Activated CD8-positive, alpha-beta memory T cell treated with anti-CD3 and anti-CD28 coated beads for 1 hour (primary cell): ENCODE results near the gene ADRA2C.

Experiments
- DNase-seq, 2 donors: peaks; one replicate each; pipeline ENCODE4 v3.0.0-alpha.2; 2020; ENCODE audit warnings: low read depth in 1 of 2; ENCODE audit errors: extremely low read depth in 1 of 2

Gene ADRA2C

DNA sequence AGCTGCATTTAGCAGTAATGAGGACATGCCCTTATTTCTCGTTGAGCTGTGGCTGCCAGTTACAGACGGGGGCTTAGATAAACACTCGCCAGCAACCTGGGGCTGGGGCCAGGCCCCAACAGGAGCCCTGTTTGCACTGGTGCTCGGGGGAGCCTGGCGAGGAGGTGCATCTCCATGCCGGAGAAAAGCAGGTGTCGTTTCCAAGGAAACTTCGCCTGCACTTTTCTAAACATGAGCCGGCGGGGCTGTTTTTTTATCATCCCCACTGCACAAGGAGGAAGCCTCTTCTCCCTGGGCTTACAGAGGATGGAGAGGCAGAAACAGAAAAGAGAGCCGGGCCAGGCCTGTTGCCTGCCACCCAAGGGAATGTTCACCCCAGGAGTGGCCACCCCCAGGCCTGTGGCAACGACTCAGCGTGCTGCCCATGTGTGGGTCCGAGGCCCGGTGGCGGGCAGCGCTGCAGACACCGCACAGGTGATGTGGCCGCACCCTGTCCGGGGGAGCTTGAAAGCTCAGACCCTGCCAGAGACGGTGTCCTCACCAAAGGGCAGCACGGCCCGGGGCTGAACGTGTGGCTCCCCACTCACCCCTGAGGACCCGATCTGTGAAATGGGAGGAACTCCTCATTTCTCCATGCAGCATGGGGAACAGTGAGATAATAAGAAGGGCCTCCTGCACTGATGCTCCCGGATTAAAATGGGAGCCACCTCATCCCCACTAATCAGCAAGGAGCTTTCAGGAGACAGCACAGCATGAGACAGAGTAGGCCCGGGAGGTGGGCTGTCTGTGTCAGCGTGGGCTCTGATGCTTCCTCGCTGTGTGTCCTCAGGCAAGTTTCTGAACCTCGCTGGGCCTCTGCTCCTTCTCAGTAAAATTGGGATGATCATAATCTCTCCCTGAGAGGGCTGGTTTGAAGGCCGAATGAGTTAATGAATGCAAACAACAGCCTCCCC lies 33.8 kb upstream of the ADRA2C start:
- no peak for DNase-seq

DNA sequence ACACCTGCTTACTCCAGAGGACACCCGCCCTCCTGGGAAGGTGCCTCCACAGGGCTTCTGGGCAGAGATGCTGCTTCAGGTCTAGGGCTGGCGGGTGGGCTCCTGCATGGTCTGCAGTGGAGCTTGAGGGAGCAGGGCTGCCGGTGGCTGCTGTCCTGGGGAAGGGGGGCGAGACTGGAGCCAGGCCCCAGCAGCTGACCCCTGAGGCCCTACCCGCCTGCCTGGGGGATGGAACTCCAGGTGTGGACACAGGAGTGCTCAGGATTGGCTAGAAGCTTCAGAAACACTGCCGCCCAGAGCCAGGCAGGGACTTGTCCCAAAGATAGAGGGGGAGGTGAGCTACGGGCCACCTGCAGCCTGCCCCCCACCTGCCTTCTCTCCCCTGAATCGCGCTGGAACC lies 33.0 kb upstream of the ADRA2C start:
- no peak for DNase-seq

DNA sequence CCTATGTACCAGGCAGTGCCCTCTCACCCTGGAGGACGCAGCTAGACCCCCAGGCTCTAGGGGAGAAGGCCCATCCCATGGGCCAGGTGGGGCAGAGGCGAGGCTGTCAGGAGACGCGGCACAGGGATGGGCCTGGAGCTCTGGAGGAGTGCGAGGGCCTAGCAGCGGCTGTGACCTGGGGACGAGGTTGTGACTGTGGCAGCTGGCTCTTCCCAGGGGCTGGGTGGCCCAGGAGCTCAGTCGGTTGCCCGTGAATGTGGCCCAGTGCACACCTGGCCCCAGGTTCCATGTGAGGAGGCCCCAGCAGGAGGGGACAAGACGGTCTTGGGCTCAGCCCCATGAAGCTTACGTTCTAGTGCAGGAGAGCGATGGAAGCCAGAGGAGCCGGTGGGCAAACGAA lies 31.0 kb upstream of the ADRA2C start:
- DNase-seq = no peak

DNA sequence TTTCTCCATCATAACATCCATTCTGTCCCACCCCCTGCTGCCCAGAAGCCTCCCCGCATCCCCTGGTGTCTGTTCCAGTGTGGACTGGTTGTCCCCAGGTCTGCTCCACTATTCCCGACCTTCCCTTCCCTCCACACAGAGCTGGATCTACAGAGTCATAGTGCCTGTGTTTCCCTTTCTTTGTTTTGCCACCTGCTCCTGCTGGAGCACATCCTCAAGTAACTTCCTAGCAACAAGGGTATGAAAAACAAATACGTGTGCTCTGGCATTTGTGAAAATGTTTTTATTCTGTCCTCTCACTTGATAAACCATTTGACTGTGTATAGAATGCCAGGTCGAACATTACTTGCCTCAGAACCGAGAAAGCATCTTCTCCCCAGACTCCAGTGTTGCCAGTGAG lies 29.9 kb upstream of the ADRA2C start:
- no peak for DNase-seq

DNA sequence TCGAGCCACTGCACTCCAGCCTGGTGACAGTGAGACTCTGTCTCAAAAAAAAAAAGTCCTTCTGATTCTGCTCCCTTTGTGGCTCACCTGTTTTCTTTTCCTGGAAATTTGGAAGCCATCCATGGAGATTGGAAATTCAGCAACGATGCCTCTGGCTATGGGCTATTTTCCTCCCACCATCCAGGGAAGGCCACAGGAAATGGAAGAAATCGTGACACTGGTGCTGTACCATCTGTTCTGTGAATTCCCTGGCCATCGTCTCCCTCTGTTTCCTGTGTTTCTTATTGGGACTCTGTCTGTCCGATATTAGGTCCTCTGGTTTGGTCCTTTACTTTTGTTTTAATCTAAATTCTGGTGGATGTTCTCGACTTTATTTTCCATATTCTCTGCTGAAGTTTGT lies 29.4 kb upstream of the ADRA2C start:
- no peak for DNase-seq

DNA sequence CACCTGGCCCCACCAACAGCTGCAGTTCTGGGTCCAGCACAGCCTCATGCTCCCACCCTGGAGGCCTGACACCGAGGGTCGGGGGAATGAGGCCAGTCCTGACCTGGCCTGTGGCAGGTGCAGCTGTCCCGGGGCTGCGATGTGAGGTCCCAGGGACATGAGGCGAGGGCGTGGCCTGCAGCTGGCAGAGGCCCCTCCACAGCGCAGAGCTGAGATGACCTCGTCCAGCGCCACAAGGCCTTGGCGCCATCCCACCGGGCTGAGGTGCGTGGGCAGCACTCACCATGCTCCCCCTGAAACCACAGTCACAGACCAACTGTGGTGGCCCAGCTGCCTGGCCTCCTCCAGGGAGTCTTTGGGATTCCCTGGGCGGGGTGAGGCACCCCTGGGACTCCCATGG lies 26.6 kb upstream of the ADRA2C start:
- no peak for DNase-seq

DNA sequence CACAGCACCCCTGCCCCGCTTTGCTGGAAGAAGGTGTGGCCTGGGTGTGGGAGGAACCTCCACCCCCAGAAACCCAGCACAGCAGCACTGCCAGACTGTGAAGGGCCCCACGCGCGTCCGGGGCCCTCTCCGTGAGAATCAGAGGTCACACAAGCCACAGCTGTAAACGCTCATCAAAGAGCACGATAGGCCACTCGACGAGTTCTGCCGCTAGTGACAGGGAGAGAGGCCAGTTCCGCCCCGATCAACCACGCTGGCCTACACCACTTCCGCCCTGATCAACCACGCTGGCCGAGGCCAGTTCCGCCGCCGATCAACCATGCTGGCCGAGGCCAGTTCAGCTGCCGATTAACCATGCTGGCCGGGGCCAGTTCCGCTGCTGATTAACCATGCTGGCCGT lies 25.9 kb upstream of the ADRA2C start:
- no peak for DNase-seq

DNA sequence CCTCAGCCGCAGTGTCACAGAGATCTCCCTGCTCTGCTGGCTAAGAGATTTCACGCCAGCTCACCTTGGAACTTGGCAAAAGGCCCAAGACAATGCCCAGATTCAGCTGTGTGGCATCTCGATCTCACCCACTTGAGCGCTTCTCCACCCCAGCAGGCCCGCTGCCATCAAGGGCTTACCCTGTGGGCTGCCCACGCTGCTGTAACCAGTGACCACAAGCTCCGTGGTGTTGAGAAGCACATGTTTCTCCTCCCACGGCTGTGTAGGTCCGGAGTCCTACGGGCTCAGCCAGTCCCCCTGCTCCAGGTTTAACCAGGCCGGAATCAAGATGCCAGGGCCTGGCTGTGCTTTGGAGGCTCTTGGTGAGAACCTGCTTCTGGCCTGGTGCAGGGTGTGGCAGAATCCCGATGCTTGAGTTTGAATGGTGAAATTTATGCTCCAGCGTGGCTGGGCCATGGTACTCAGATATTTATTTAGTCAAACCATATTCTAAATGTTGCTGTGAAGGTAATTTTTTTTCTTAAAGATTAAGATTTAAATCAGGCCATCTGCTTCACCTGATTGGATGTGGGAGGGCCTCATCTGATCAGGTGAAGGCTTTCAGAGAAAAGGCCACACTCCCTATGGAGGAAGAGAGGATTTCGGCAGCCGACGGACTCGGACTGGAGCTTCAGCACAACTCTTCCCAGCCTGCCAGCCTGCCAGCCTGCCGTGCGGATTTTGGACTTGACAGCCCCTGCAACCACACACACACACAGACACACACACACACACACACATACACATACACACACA lies 24.8 kb upstream of the ADRA2C start:
- DNase-seq = no peak

DNA sequence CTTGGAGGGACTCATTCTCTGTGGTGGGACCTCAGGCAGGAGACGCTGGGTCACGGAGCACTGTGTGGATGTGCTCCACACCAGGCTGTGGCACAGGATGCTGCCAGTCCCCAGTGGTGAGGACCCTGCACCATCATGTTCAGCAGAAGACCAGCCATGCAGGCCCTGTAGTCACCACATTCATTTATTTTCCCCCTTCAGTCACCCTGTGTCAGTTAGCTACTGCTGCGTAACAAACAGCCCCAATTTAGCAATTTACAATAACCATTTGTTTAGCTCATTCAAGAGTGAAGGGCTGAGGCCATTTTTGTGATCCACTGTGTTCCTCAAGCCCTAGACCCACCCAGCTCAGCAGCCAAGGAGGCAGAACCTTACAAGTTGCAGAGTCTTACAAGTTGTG lies 23.6 kb upstream of the ADRA2C start:
- no peak for DNase-seq

DNA sequence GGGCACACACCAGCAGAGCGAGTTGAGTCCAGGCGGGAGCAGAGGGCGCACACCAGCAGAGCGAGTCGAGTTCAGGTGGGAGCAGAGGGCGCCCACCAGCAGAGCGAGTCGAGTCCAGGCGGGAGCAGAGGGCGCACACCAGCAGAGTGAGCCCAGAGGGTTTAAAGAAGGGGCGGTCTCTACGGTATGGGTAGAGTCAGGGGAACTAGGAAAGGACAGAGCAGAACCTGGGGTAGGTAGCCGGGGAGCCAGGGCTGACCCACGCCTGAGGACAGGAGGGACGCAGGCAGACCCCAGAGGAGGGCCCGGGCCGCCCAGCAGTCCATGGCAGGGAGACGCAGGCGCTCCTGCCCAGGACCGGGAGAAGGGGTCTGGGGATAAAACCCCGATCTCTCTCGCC lies 22.0 kb upstream of the ADRA2C start:
- no peak for DNase-seq

DNA sequence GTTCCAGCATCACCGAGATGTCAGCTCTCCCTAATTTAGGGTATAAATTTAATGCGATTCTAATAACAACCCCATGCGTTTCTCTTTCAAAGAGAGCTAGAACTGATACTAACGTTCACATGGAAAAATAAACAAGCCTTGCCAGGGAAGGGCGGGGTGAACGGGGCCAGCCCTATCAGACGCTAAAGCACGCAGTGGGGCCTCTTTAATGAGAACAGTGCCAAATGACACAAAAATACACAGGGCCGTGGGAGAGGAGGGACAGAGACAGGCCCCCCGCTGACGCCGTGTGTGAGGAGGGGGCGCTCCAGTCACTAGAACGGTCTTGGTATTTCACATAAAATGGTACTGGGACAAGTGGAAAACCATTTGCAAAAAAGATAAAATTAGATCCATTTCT lies 21.3 kb upstream of the ADRA2C start:
- no peak for DNase-seq

DNA sequence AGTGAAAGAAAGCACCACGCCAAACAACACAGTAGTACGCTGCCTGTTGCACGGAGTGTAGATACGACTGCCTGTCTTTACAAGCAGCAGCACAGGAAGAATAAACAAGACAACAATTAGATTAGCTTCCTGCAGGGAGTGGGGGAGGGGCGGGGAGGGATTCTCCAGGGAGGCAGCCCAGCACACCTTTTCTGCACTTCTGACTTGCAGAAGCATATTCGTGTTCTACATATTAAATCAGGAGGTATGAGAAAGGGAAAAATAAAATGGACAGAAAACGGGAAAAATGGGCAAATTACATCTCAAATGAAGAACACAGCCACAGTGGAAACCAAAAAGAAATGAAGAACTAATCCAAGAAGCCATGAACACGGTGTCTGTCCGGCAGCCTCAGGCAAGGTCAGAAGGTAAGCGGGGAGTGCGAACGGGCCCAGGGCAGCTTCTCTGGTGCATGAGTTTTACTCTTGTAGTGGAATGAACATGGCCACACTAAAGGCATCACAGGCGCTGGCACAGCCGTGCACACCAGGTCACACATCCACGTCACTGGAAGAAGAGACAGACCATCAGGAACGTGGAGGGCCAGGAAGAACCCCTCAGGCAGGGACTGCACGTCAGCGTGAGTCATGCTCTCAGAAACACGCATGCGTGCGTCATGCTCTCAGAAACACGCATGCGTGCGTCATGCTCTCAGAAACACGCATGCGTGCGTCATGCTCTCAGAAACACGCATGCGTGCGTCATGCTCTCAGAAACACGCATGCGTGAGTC lies 20.1 kb upstream of the ADRA2C start:
- no peak for DNase-seq

DNA sequence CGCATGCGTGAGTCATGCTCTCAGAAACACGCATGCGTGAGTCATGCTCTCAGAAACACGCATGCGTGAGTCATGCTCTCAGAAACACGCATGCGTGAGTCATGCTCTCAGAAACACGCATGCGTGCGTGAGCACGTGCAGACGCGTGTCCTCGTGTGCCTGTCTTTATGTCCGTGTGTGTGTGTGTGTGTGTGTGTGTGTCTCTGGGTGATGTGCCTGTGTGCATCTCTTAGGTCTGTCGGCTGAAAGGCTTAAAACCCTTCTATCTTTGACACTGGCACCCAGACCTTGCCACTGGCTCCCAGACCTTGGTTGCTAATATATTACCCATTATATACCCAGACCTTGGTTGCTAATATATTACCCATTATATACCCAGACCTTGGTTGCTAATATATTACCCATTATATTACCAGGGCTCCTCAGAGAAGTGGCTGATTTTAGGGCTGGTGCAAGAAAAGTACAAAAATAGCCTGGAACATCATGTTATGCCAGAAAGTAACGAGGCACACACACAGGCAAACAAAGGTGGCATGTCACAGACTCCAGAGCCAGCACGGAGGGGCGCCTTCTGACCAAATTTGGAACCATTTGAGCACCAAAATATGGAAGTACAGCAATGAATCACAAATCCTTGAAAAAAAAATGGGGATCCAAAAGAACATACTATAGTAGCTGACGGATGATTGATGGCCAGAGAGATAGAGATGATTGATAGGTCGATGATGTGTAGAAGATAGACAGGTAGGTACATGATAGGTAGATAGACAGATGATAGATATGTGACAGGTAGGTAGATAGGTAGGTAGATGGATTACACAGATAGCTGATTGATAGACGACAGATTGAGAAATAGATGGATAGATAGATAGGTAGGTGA lies 19.2 kb upstream of the ADRA2C start:
- no peak for DNase-seq

DNA sequence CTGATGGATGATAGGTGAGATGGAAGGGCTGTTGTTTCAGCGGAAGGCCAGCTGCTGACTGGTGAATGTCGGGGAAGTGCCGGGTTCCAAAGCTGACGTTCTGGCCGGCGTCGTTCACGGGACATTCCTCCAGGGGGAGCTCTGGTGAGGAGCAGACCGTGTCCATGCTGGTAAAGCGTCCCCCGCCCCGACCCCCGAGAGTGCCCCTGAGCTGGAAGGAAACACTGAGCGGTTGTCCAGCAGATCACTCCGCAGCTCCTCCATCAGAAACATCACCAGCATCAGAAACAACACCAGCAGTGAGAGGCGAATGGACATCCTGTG lies 18.6 kb upstream of the ADRA2C start:
- DNase-seq = no peak

DNA sequence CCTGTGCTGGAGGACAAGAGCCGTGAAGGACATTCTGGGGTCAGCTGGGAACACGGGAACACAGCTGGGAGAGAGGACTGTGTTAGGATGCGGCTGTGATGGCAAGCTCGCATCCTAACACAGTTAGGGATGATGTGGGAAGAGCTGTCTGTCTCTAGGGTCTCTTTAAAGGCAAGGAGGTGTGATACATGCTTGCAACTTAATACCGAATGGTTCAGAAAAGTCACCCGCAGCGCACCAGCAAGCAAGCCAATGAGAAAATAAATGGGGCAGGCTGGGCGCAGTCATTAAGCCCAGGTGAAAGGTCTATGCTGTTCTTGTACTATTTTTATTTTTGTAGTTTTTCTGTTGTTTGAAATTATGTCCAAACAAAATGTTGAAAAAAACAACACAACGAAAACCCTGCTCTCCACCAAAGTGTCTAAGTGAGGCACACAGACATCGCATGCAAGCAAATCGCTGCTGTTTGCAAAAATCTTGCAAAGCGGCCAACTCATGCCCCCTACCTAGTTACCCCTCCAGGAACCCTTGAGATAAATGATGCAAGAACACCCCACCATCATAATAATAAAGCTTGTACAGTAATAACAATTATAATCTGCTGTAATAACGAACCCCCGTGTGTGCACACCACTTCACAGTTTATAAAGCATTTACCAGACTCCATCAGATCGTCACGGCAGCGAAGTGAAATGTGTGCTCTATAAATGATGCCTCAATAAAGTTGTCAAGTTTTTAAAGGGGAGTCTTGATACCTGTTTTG lies 17.9 kb upstream of the ADRA2C start:
- DNase-seq = no peak

DNA sequence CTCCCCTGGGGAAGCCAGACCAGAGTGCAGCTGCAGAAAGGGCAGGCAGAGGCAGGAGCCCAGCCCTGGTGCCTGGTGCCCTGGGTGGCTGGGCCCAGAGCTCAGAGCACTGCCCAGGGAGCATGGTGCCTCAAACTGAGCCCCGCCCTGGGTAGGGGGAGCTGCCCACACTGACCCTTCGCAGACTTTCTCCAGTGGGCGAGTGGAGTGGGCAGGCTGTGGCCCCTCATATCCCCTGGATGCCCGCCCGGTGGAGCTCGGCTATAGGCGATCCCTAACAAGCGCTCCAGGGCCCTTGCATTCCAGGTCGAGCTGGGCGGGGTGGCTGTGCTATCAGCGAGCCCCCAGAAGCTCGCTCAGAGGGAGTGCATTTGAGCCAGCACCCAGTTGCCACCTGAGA lies 17.1 kb upstream of the ADRA2C start:
- DNase-seq = no peak

DNA sequence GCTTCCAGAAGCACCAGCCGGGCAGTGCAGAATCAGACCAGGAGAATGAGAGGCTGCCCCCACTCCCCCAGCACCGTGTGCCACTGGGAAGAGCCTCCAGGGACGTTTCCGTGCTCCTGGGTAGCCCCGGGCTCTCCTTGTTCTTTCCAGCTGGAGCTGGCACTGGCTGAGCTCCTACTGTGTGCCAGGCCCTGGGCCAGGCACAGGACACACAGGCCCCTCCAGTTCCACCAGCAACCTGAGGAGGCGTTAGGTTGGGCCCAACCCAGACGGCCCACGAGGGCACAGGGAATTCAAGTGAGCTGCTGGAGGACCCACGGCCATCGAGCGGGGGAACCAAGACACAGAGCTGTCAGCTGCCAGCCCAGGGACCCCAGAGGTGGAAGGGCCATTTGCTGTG lies 15.9 kb upstream of the ADRA2C start:
- DNase-seq = no peak

DNA sequence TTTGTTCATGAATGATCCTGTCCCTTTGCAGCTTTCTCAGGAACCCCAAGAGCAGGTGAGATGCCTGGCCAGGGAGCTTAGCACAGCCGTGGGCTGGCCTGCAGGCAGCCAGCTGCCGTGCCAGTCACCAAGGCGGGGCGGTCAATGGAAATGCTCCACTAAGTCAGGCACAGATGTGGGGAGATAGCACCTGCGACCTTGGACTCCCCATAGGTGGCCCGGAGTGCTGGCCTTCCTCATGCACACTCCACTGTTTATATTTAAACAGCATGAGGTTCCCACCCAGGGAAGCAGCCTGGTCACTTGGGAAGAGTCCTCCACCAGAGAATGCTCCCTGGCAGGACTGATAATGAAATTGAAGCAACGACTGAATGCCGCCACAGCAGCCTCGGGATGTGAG lies 14.2 kb upstream of the ADRA2C start:
- no peak for DNase-seq

DNA sequence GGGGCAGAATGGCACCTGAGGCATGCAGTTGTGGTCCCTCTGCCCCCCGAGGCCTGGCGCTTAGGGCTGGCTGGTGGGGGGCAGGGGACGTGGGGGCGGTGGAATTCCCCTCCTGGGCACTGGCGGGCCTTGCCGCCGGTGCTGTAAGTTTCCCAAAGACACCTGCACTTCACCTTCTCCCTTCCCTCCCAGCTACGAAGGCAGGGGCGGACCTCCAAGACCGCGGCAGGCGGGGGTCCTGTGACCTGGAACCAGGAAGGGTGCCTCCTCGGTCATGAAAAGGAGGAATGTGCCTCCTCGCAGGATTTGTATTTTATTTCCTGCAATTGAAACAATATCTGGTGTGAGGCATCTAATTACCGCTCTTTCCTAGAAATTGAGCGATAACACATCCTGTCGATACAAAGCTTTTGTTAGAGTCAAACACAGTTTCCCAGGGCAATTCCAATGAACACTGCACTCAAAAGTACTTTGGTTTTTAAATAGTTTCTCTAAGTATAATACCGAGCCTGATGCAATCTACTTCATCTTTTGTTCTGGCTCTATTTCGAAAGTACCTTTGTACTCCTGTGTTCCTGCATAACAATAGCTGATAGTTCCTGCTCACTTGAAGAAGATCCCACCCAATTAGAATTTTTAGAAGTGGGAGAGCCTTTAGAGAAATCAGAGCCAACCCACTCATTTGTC lies 12.3 kb upstream of the ADRA2C start:
- DNase-seq = no peak
